ENCODE results near the gene ETV6.

GRCh38 chr12:11719678-11720099 lies 70.2 kb downstream of the ETV6 start:
- TF ChIP-seq EZH2 (IDR thresholded peaks at IDR 0.05; ENCODE audit: borderline replicate concordance, low read length) = no peak
- TF ChIP-seq, protein P1, sequence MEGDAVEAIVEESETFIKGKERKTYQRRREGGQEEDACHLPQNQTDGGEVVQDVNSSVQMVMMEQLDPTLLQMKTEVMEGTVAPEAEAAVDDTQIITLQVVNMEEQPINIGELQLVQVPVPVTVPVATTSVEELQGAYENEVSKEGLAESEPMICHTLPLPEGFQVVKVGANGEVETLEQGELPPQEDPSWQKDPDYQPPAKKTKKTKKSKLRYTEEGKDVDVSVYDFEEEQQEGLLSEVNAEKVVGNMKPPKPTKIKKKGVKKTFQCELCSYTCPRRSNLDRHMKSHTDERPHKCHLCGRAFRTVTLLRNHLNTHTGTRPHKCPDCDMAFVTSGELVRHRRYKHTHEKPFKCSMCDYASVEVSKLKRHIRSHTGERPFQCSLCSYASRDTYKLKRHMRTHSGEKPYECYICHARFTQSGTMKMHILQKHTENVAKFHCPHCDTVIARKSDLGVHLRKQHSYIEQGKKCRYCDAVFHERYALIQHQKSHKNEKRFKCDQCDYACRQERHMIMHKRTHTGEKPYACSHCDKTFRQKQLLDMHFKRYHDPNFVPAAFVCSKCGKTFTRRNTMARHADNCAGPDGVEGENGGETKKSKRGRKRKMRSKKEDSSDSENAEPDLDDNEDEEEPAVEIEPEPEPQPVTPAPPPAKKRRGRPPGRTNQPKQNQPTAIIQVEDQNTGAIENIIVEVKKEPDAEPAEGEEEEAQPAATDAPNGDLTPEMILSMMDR (conservative IDR thresholded peaks at IDR 0.05 in 1 of 2, IDR thresholded peaks at IDR 0.05 in 1 of 2; ENCODE audit: extremely low read depth in 1 of 2, insufficient read depth in 1 of 2, low read depth in 1 of 2, low read length in 2 of 2) = no peak

All from mammary epithelial cell (primary cell).